ENCODE results near the gene PRLHR.
A peak's percentile ranks its signal among the peaks of the same experiment; 100 is the strongest.

The PRLHR gene

GRCh38 chr10:118586911-118587310 is 8.5 kb downstream of the PRLHR start:
- no peak for DNase-seq

- DNase-seq: no peak
Measured at GRCh38 chr10:118585794-118586193, 9.7 kb downstream of the PRLHR start.

- no peak for DNase-seq
Measured at GRCh38 chr10:118585234-118585633, 10.2 kb downstream of the PRLHR start.

GRCh38 chr10:118584181-118584954 is 11.1 kb downstream of the PRLHR start:
- peak; percentile 51 for DNase-seq

GRCh38 chr10:118583611-118584010 is 11.8 kb downstream of the PRLHR start:
- no peak for DNase-seq

GRCh38 chr10:118582511-118582910 is 12.9 kb downstream of the PRLHR start:
- no peak for DNase-seq

- no peak for DNase-seq
Measured at GRCh38 chr10:118581340-118581739, 14.1 kb downstream of the PRLHR start.

- no peak for DNase-seq
Measured at GRCh38 chr10:118580702-118581101, 14.7 kb downstream of the PRLHR start.

- DNase-seq: no peak
Measured at GRCh38 chr10:118573512-118573911, 21.9 kb downstream of the PRLHR start.

GRCh38 chr10:118572256-118573041 is 23.0 kb downstream of the PRLHR start:
- no peak for DNase-seq

GRCh38 chr10:118571123-118571522 is 24.3 kb downstream of the PRLHR start:
- DNase-seq: no peak

- no peak for DNase-seq
Measured at GRCh38 chr10:118570591-118570990, 24.9 kb downstream of the PRLHR start.

GRCh38 chr10:118569882-118570252 is 25.6 kb downstream of the PRLHR start:
- DNase-seq: no peak

- DNase-seq: no peak
Measured at GRCh38 chr10:118569241-118569881, 26.1 kb downstream of the PRLHR start.

- peak; percentile 50 for DNase-seq
Measured at GRCh38 chr10:118568327-118568848, 27.1 kb downstream of the PRLHR start.

- no peak for DNase-seq
Measured at GRCh38 chr10:118567701-118568248, 27.7 kb downstream of the PRLHR start.

- DNase-seq: no peak
Measured at GRCh38 chr10:118566911-118567310, 28.5 kb downstream of the PRLHR start.

- no peak for DNase-seq
Measured at GRCh38 chr10:118565301-118566075, 30.0 kb downstream of the PRLHR start.

GRCh38 chr10:118564652-118565051 is 30.8 kb downstream of the PRLHR start:
- DNase-seq: no peak

- DNase-seq: no peak
Measured at GRCh38 chr10:118564114-118564513, 31.3 kb downstream of the PRLHR start.

- no peak for DNase-seq
Measured at GRCh38 chr10:118563373-118563890, 32.0 kb downstream of the PRLHR start.

- no peak for DNase-seq
Measured at GRCh38 chr10:118562851-118563250, 32.6 kb downstream of the PRLHR start.
